HG03103 (cell line): ENCODE data around the gene KIF13A.
"Not testable (repeated sequence)": the region's sequence is repeated elsewhere in the genome, so short reads cannot be mapped to it uniquely, and the experiment has no call there.

Source experiments
- ATAC-seq: cut with Tn5 transposase; IDR thresholded peaks from one replicate; pipeline ENCODE4 v1.9.1; 2021; ENCODE audit warnings: low read depth; ENCODE audit not compliant: unreplicated experiment

The KIF13A gene

GRCh38 chr6:17878734-17879133 is 108.7 kb downstream of the KIF13A start:
- no peak for ATAC-seq

- ATAC-seq = no peak
These were observed 109.5 kb downstream of the KIF13A start for GRCh38 chr6:17877895-17878440.

GRCh38 chr6:17877196-17877894 is 110.1 kb downstream of the KIF13A start:
- no peak for ATAC-seq

GRCh38 chr6:17874753-17875152 is 112.7 kb downstream of the KIF13A start:
- ATAC-seq = no peak

GRCh38 chr6:17872908-17873307 is 114.5 kb downstream of the KIF13A start:
- no peak for ATAC-seq

- no peak for ATAC-seq
These were observed 115.6 kb downstream of the KIF13A start for GRCh38 chr6:17871836-17872235.

GRCh38 chr6:17871189-17871519 is 116.3 kb downstream of the KIF13A start:
- ATAC-seq = no peak

- no peak for ATAC-seq
These were observed 116.9 kb downstream of the KIF13A start for GRCh38 chr6:17870300-17871188.

- no peak for ATAC-seq
These were observed 117.7 kb downstream of the KIF13A start for GRCh38 chr6:17869753-17870050.

- no peak for ATAC-seq
These were observed 118.3 kb downstream of the KIF13A start for GRCh38 chr6:17869010-17869752.

- ATAC-seq = no peak
These were observed 119.6 kb downstream of the KIF13A start for GRCh38 chr6:17867880-17868279.

- no peak for ATAC-seq
These were observed 120.5 kb downstream of the KIF13A start for GRCh38 chr6:17866876-17867444.

- no peak for ATAC-seq
These were observed 121.4 kb downstream of the KIF13A start for GRCh38 chr6:17865798-17866725.

GRCh38 chr6:17865243-17865642 is 122.2 kb downstream of the KIF13A start:
- no peak for ATAC-seq

GRCh38 chr6:17863901-17864754 is 123.3 kb downstream of the KIF13A start:
- no peak for ATAC-seq

GRCh38 chr6:17861361-17861760 is 126.1 kb downstream of the KIF13A start:
- ATAC-seq = no peak

GRCh38 chr6:17859846-17860245 is 127.6 kb downstream of the KIF13A start:
- ATAC-seq = no peak

- ATAC-seq = no peak
These were observed 128.9 kb downstream of the KIF13A start for GRCh38 chr6:17858584-17858983.

- ATAC-seq = not testable (repeated sequence)
These were observed 130.2 kb downstream of the KIF13A start for GRCh38 chr6:17857188-17857587.
